Liver (tissue), 9 donors: Measurements from ENCODE around the gene HCFC1. TPM values are rescaled to one million over a fixed set of nuclear protein-coding genes. Genes with fewer than 3 reads are reported as not detected.
A peak's percentile ranks its signal among the peaks of the same experiment; 100 is the strongest.
"Not testable (repeated sequence)": the region's sequence is repeated elsewhere in the genome, so short reads cannot be mapped to it uniquely, and the experiment has no call there.

Experiments
- DNase-seq: peaks from one replicate; pipeline ENCODE4 v3.0.0-alpha.2; 2017; ENCODE audit warnings: low spot score
- H3K27ac ChIP-seq, 2 donors: one replicate each; pipeline ENCODE4 v1.7.0; 2013; ENCODE audit warnings: inconsistent platforms in 2 of 2, low read length in 2 of 2, control low read depth in 1 of 2, low read depth in 1 of 2, mild to moderate bottlenecking in 1 of 2
- H3K27me3 ChIP-seq, 4 donors: one replicate each; pipeline versions ENCODE4 v1.6.1 to v1.7.0; 2013; ENCODE audit warnings: low read length in 3 of 4, inconsistent platforms in 1 of 4, mild to moderate bottlenecking in 1 of 4, moderate library complexity in 1 of 4; ENCODE audit not compliant: control insufficient read depth in 4 of 4, insufficient read depth in 4 of 4
- H3K36me3 ChIP-seq, 4 donors: one replicate each; pipeline versions ENCODE4 v1.6.1 to v1.7.0; 2013; ENCODE audit warnings: low read length in 3 of 4, mild to moderate bottlenecking in 3 of 4, low read depth in 1 of 4, moderate library complexity in 1 of 4; ENCODE audit not compliant: control insufficient read depth in 4 of 4, insufficient read depth in 3 of 4
- H3K4me1 ChIP-seq, 4 donors: one replicate each; pipeline versions ENCODE4 v1.6.1 to v1.7.0; 2013; ENCODE audit warnings: low read length in 3 of 4, mild to moderate bottlenecking in 3 of 4, moderate library complexity in 1 of 4; ENCODE audit not compliant: control insufficient read depth in 4 of 4, insufficient read depth in 4 of 4
- H3K4me3 ChIP-seq, 3 donors: one replicate each; pipeline versions ENCODE4 v1.6.1 to v1.7.0; 2013; ENCODE audit warnings: low read length in 3 of 3, control low read depth in 1 of 3, low read depth in 1 of 3, mild to moderate bottlenecking in 1 of 3
- H3K9ac ChIP-seq, 2 donors: one replicate each; pipeline ENCODE4 v1.7.0; 2013; ENCODE audit warnings: low read length in 2 of 2, mild to moderate bottlenecking in 2 of 2, moderate library complexity in 2 of 2, control low read depth in 1 of 2, low read depth in 1 of 2
- H3K9me3 ChIP-seq, 4 donors: one replicate each; pipeline versions ENCODE4 v1.6.1 to v1.7.0; 2013; ENCODE audit warnings: low read length in 3 of 4; ENCODE audit not compliant: control insufficient read depth in 4 of 4
- EGR1 ChIP-seq, 2 donors: IDR thresholded peaks; 2 replicates each; pipeline ENCODE4 v1.6.1; 2016 to 2018; ENCODE audit warnings: antibody characterized with exemption in 2 of 2, low read depth in 2 of 2
- FOXA1 ChIP-seq: IDR thresholded peaks from 2 replicates; pipeline ENCODE4 v1.6.1; 2016; ENCODE audit warnings: antibody characterized with exemption
- FOXA2 ChIP-seq: IDR thresholded peaks from 2 replicates; pipeline ENCODE4 v1.6.1; 2016; ENCODE audit warnings: antibody characterized with exemption
- GABPA ChIP-seq, 2 donors: IDR thresholded peaks in 1 of 2; conservative IDR thresholded peaks in 1 of 2; 2 replicates each; pipeline ENCODE4 v1.6.1; 2016; ENCODE audit warnings: antibody characterized with exemption in 2 of 2, mild to moderate bottlenecking in 1 of 2, moderate library complexity in 1 of 2
- HNF4A ChIP-seq, 2 donors: conservative IDR thresholded peaks; 2 replicates each; pipeline ENCODE4 v1.6.1; 2016; ENCODE audit warnings: antibody characterized with exemption in 2 of 2, mild to moderate bottlenecking in 2 of 2
- HNF4G ChIP-seq: IDR thresholded peaks from 2 replicates; pipeline ENCODE4 v1.6.1; 2016; ENCODE audit warnings: antibody characterized with exemption
- JUND ChIP-seq, 2 donors: IDR thresholded peaks; 2 replicates each; pipeline ENCODE4 v1.6.1; 2016; ENCODE audit warnings: antibody characterized with exemption in 2 of 2
- MAX ChIP-seq: IDR thresholded peaks from 2 replicates; pipeline ENCODE4 v1.6.1; 2016; ENCODE audit warnings: antibody characterized with exemption
- NR2F2 ChIP-seq: IDR thresholded peaks from 2 replicates; pipeline ENCODE4 v1.6.1; 2016; ENCODE audit warnings: antibody characterized with exemption
- RAD21 ChIP-seq, 2 donors: IDR thresholded peaks; 2 replicates each; pipeline ENCODE4 v1.6.1; 2016; ENCODE audit warnings: antibody characterized with exemption in 2 of 2, mild to moderate bottlenecking in 2 of 2
- RXRA ChIP-seq, 2 donors: IDR thresholded peaks; 2 replicates each; pipeline ENCODE4 v1.6.1; 2017 to 2018; ENCODE audit warnings: antibody characterized with exemption in 2 of 2, mild to moderate bottlenecking in 1 of 2
- SP1 ChIP-seq: IDR thresholded peaks from 2 replicates; pipeline ENCODE4 v1.6.1; 2018; ENCODE audit warnings: antibody characterized with exemption, mild to moderate bottlenecking
- TAF1 ChIP-seq: conservative IDR thresholded peaks from 2 replicates; pipeline ENCODE4 v1.6.1; 2016; ENCODE audit warnings: antibody characterized with exemption, mild to moderate bottlenecking
- YY1 ChIP-seq: IDR thresholded peaks from 2 replicates; pipeline ENCODE4 v1.6.1; 2016; ENCODE audit warnings: antibody characterized with exemption, mild to moderate bottlenecking
- ZBTB33 ChIP-seq: IDR thresholded peaks from 2 replicates; pipeline ENCODE4 v1.6.1; 2016; ENCODE audit warnings: antibody characterized with exemption
- WGBS: extraction: QIAGEN DNeasy Blood & Tissue Kit; methylation state at CpG from one replicate; pipeline ENCODE4 v1.1.7; 2013; 5-methylcytosine and 5-hydroxymethylcytosine counted together
- polyA plus RNA-seq, 2 donors: library from polyadenylated mRNA; stranded (reverse) in 1 of 2; unstranded in 1 of 2; fragments of 200-250 nt in 1 of 2; fragments of >200 nt in 1 of 2; fragmentation: Nextera tagmentation in 1 of 2; extraction: Ambion mirVana in 1 of 2; gene quantifications; one replicate each; pipeline versions ENCODE4 v1.2.1 to v1.2.3, GENCODE V29; 2013 to 2015
- total RNA-seq, 2 donors: library from RNA; depleted of rRNA; stranded (reverse); fragments of >200 nt; gene quantifications; one replicate each; pipeline ENCODE4 v1.2.3, GENCODE V29; 2014
- donor health status: healthy.
- donor health status: healthy.
- donor health status: healthy.
- donor health status: healthy.
- donor health status: healthy.

HCFC1 gene
- total and polyA plus RNA-seq, 4 donors, result 7.9 to 26.9 (median 13.9) TPM

DNA sequence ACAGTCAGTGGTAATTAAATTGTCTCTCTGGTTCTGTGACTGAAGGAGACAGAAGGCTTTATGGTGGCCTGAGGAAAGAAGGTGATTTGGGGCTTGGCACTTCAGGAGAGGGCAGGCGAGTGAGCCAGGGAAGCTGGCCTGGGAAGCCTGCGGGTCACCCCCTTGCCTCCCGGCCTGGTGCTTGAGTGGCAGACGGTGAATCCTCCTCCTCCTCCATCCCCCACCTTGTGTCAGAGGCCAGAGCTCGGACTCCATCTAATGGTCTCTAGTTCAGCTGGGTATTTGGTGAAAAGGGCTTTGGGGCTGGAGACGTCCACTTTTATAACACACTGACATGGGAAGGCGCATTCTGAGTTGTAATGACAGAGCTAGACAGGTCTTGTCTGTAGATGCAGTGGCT lies 9.6 kb upstream of the HCFC1 start:
- 84% methylated on average over 7 of the region's 7 CpGs for WGBS
- H3K9me3 ChIP-seq, result no peaks in the 10 kb centered on the region
- peak overlapping the region; percentile 14 to 32 for H3K27ac ChIP-seq
- H3K4me3 ChIP-seq, result no peak overlapping the region
- H3K9ac ChIP-seq, result no peak overlapping the region
- H3K27me3 ChIP-seq, result peaks cover 0 to 3% (median 0%) of the 10 kb centered on the region in 4 donors
- no peaks in the 10 kb centered on the region for H3K36me3 ChIP-seq
- H3K4me1 ChIP-seq, result peaks cover 8 to 12% (median 10%) of the 10 kb centered on the region in 4 donors
- no peak for DNase-seq
- no peak for TF ChIP-seq NR2F2
- TF ChIP-seq FOXA1, result no peak
- TF ChIP-seq GABPA (IDR thresholded peaks at IDR 0.05 in 1 of 2, conservative IDR thresholded peaks at IDR 0.05 in 1 of 2), result no peak
- TF ChIP-seq MAX, result no peak
- no peak for TF ChIP-seq SP1
- no peak for TF ChIP-seq JUND (IDR thresholded peaks at IDR 0.05)
- TF ChIP-seq TAF1, result no peak
- TF ChIP-seq YY1, result no peak
- no peak for TF ChIP-seq RAD21 (IDR thresholded peaks at IDR 0.05)
- TF ChIP-seq RXRA (IDR thresholded peaks at IDR 0.05), result no peak
- TF ChIP-seq EGR1 (IDR thresholded peaks at IDR 0.05; ENCODE audit: low read depth in 2 of 2), result no peak
- no peak for TF ChIP-seq FOXA2
- TF ChIP-seq HNF4G, result no peak

DNA sequence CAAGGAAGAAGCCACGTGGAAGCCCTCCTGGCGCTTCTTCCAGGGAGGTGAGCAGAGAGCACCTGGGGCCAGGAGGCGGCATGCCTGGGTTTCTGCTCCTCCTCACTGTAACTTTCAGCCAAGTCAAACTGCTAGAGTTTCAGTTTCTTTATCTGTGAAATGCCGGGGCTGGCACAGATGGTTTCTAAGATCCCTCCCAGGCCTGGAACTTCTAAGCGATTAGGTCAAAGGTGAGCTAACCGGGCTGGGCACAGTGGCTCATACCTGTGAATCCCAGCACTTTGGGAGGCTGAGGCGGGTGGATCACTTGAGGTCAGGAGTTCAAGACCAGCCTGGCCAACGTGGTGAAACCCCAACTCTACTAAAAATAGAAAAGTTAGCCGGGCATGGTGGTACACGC lies 8.8 kb upstream of the HCFC1 start:
- H3K4me3 ChIP-seq, H3K27ac ChIP-seq, H3K9ac ChIP-seq, DNase-seq, H3K36me3 ChIP-seq, H3K27me3 ChIP-seq, H3K9me3 ChIP-seq: not testable (repeated sequence)
- peak; percentile 25 for TF ChIP-seq SP1
- TF ChIP-seq RXRA (IDR thresholded peaks at IDR 0.05), result peak; percentile 22 to 46
- 24% methylated on average over 9 of the region's 10 CpGs for WGBS
- H3K4me1 ChIP-seq, result peaks cover 8 to 11% (median 10%) of the 10 kb centered on the region in 4 donors

- no peaks in the 10 kb centered on the region for H3K36me3 ChIP-seq
- 48% methylated on average over 3 of the region's 3 CpGs for WGBS
- H3K27me3 ChIP-seq, result no peaks in the 10 kb centered on the region
- H3K9ac ChIP-seq, result no peak overlapping the region
- H3K27ac ChIP-seq, result peak overlapping the region; percentile 72 to 95
- peaks cover 3 to 24% (median 19%) of the 10 kb centered on the region in 4 donors for H3K4me1 ChIP-seq
- no peaks in the 10 kb centered on the region for H3K9me3 ChIP-seq
- no peak for DNase-seq
- H3K4me3 ChIP-seq, result no peak overlapping the region
- no peak for TF ChIP-seq ZBTB33
- peak; percentile 33 to 52 for TF ChIP-seq HNF4A (conservative IDR thresholded peaks at IDR 0.05)
These were observed 3.2 kb upstream of the HCFC1 start for GRCh38 chrX:153974726-153975286.
